GM19240 (cell line): ENCODE results near the gene OTUB2.

Experiments used
- DNase-seq: peaks from one replicate; pipeline ENCODE4 v3.0.0; 2011; ENCODE audit warnings: low spot score; ENCODE audit not compliant: insufficient read length

The OTUB2 gene

GRCh38 chr14:93996130-93996695, 29.9 kb upstream of the OTUB2 start:
- no peak for DNase-seq

GRCh38 chr14:93997082-93997481, 29.1 kb upstream of the OTUB2 start, which contains the start of gene CCDC197:
Gene CCDC197, plus strand, starts transcription at chr14:93997301. Its CDS starts 831 bp downstream, at chr14:93998132.
- no peak for DNase-seq

- DNase-seq = no peak
These were observed 27.9 kb upstream of the OTUB2 start for GRCh38 chr14:93997916-93998870.

- no peak for DNase-seq
These were observed 27.2 kb upstream of the OTUB2 start for GRCh38 chr14:93998871-93999403.

- DNase-seq = no peak
These were observed 26.6 kb upstream of the OTUB2 start for GRCh38 chr14:93999573-93999972.

GRCh38 chr14:94000267-94000666, 25.9 kb upstream of the OTUB2 start:
- DNase-seq = no peak

- no peak for DNase-seq
These were observed 25.1 kb upstream of the OTUB2 start for GRCh38 chr14:94001016-94001415.

- peak; percentile 73 for DNase-seq
These were observed 24.4 kb upstream of the OTUB2 start for GRCh38 chr14:94001501-94002396.

- DNase-seq = no peak
These were observed 22.7 kb upstream of the OTUB2 start for GRCh38 chr14:94003397-94003796.

- no peak for DNase-seq
These were observed 22.1 kb upstream of the OTUB2 start for GRCh38 chr14:94004015-94004414.

GRCh38 chr14:94005324-94006073, 20.6 kb upstream of the OTUB2 start:
- DNase-seq = no peak

GRCh38 chr14:94008234-94008633, 17.9 kb upstream of the OTUB2 start:
- no peak for DNase-seq

- no peak for DNase-seq
These were observed 16.4 kb upstream of the OTUB2 start for GRCh38 chr14:94009767-94010166.

- no peak for DNase-seq
These were observed 15.5 kb upstream of the OTUB2 start for GRCh38 chr14:94010625-94011024.

- DNase-seq = no peak
These were observed 14.3 kb upstream of the OTUB2 start for GRCh38 chr14:94011795-94012194.

- no peak for DNase-seq
These were observed 11.8 kb upstream of the OTUB2 start for GRCh38 chr14:94014382-94014781.

- no peak for DNase-seq
These were observed 10.9 kb upstream of the OTUB2 start for GRCh38 chr14:94015223-94015622.

- DNase-seq = no peak
These were observed 9.6 kb upstream of the OTUB2 start for GRCh38 chr14:94016446-94016976.

GRCh38 chr14:94018308-94018707, 7.8 kb upstream of the OTUB2 start:
- no peak for DNase-seq

- no peak for DNase-seq
These were observed 6.8 kb upstream of the OTUB2 start for GRCh38 chr14:94019329-94019728.
